ENCODE results near the gene TCF7L1. TPM values are rescaled to one million over a fixed set of nuclear protein-coding genes. Genes with fewer than 3 reads are reported as not detected.
"Not testable (repeated sequence)": the region's sequence is repeated elsewhere in the genome, so short reads cannot be mapped to it uniquely, and the experiment has no call there.

TCF7L1 gene
- polyA plus RNA-seq (ENCODE audit: insufficient read length in 3 of 3): 10 to 100 TPM; 39.7 to 44.7 (median 42.9) TPM

DNA sequence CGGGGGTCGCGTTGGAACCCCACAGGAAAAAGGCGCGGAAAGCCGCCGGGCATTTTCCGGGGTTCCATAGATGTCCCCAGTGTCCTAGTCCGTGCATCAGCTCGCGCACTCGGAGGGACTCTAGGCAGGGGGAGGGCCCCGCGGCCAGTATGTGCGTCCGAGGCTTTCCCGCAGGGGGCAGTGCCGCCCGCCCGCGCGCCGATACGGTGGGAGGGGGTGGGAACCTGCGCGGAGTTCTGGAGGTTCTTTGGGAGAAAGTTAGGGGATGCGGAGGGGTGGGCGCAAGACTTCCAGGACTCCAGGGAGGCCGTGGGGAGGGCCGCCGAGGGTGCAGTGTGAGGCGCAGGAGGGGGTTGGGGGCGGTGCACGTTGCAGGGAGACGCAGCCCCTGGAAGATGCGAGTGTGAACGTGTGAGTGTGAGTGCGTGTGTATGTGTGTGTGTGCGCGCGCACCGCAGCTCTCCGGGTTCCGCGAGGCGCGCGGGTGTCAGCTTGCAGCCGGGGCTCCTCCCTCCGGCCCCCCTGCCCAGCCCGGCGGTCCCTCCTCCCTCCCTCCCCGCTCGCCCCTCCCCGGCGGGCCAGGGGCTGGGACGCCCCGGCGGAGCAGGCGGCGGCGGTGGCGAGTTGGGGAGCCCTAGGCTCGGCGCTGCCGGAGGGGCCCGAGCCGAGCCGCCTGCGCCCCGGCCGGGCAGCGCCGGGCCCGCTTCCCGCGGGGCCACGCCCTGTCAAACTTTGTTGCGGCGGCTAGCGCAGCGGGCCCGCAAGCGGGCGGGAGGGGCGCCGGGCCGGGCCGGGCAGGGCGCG lies at the start of gene TCF7L1:
Gene TCF7L1 (plus strand): TSS at position 559 of the 804 bp plus-strand sequence. CDS start 293 bp downstream, outside the sequence.
- peak in 2 of 3 donors; percentile 83 to 89 for DNase-seq (ENCODE audit: low read depth in 3 of 3, low spot score in 2 of 3)

DNA sequence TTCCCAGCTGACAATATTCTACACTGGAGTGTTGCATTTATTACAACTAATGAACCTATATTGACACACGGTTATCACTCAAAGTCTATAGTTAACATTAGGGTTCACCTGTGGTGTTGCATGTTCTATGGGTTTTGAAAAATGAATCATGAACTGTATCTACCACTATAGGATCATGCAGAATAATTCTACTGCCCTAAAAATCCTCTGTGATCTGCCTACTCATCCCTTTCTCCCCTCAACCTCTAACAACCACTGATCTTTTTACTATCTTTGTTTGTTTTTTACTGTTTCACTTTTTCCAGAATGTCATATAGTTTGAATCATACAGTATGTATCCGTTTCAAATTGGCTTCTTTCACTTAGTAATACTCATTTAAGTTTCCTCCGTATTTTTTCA lies 47.6 kb upstream of the TCF7L1 start:
- DNase-seq (ENCODE audit: low read depth in 3 of 3, low spot score in 2 of 3): no peak

DNA sequence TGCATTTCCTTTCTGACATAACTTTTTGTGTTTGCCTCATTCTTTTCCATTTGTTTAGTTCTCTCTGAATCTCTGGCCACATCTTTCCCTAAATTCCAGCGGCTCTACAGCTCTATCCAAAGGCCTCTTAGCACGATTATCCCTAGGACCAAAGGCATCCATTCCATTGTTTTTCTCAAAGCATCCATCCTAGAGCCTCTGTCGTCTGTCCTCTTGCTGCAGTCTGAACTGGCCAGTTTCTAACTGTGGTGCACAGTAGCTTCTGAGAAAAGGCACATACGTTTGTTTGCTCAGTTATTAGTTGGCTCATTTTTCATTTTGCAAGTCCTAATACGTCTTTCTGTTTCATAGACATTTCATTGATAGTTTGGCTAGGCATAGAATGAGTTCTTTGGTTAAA lies 45.7 kb upstream of the TCF7L1 start:
- DNase-seq (ENCODE audit: low read depth in 3 of 3, low spot score in 2 of 3): no peak

GRCh38 chr2:85088921-85089320 lies 44.3 kb upstream of the TCF7L1 start:
- no peak for DNase-seq (ENCODE audit: low read depth in 3 of 3, low spot score in 2 of 3)

DNA sequence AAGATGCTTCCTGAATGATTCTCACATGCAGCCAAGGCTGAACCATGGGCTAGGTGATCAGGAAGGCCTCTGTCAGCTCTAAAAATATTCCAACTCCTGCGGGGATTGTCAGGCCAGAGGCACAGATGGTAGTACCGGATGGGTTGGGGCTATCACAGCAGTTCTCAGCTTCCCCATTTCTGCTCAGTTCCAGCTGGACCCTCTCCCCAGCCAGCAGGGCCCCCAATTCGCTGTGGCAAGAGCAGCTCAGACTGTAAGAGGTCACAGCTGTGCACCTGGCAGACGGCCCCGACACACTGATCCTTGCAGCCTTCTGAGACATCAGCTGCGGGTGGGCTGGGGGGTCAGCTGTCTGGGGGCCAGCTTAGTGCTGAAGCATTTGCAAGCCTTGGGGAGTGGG lies 43.6 kb upstream of the TCF7L1 start:
- DNase-seq (ENCODE audit: low read depth in 3 of 3, low spot score in 2 of 3): no peak

- DNase-seq (ENCODE audit: low read depth in 3 of 3, low spot score in 2 of 3): no peak
Measured at GRCh38 chr2:85091838-85092237, 41.4 kb upstream of the TCF7L1 start.

DNA sequence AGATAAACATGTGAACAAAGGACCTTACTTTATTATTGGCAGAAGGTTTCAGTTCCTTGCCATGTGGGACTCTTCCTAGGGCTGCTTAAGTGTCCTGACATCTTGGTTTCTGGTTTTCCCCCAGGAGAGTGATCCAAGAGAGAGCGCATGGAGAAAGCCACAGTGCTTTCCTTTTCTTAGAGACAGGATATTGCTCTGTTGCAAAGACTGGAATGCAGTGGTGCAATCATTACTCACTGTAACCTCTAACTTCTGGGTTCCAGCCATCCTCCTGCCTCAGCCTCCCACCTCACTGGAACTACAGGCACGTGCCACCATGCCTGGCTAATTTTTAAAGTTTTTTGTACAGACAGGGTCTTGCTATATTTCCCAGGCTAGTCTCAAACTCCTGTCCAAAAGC lies 38.1 kb upstream of the TCF7L1 start:
- no peak for DNase-seq (ENCODE audit: low read depth in 3 of 3, low spot score in 2 of 3)

GRCh38 chr2:85096616-85097015 lies 36.6 kb upstream of the TCF7L1 start:
- DNase-seq (ENCODE audit: low read depth in 3 of 3, low spot score in 2 of 3): no peak

GRCh38 chr2:85104228-85104627 lies 29.0 kb upstream of the TCF7L1 start:
- no peak for DNase-seq (ENCODE audit: low read depth in 3 of 3, low spot score in 2 of 3)

GRCh38 chr2:85106489-85107180 lies 26.6 kb upstream of the TCF7L1 start:
- DNase-seq (ENCODE audit: low read depth in 3 of 3, low spot score in 2 of 3): no peak

- DNase-seq (ENCODE audit: low read depth in 3 of 3, low spot score in 2 of 3): no peak
Measured at GRCh38 chr2:85110991-85111560, 22.1 kb upstream of the TCF7L1 start.

DNA sequence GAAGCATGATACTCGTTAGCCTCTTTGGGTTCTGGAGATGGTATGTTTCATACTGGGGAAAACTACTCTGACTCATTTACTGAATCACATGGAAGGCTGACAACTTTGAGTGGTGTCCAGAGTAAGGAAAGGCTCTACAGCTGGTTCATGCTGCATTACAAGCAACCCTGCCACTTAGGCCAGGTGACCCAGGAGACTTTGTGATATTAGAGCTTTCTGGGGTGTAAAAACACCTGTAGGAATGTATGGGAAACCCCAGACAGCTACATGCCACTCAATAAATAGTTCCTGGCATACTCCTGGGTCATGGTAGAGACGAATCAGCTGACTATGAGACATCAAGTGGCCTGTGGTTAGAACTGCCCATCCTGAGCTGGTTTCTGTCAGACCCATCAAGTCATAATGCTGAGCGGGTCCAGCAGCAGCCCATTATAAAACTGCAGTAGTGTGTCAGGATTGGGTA lies 21.3 kb upstream of the TCF7L1 start:
- no peak for DNase-seq (ENCODE audit: low read depth in 3 of 3, low spot score in 2 of 3)

DNA sequence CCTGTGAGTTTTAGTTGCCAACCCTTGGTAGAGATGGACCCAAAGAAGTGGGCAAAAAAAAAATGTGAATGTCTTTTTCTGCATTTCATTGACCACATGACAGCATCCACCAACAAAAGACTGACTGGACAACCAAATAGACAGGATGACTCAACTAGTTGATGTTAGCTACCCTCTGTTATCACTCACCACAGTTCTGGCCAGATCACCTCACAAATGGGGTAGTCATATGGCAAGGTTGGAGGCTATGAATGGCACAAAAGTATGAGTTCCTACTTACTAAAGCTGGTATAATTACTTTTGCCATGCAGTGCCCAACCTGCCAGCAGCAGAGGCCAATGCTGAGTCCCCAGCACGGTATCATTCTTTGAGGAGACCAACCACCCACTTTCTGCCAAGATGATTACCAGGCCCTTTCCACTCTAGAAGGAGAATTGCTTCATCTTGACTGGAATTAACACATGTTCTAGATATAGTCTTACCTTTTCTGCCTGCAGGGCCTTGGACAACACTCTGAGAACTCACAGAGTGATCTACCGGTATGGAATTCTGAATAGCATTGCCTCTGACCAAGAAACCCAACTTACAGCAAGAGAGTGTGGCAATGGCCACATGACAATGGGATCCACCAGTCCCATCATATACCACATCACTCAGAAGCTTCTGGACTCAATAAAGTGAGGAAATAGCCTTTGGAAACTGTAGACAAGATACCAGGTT lies 20.1 kb upstream of the TCF7L1 start:
- DNase-seq (ENCODE audit: low read depth in 3 of 3, low spot score in 2 of 3): no peak

GRCh38 chr2:85114586-85115330 lies 18.4 kb upstream of the TCF7L1 start:
- no peak for DNase-seq (ENCODE audit: low read depth in 3 of 3, low spot score in 2 of 3)

DNA sequence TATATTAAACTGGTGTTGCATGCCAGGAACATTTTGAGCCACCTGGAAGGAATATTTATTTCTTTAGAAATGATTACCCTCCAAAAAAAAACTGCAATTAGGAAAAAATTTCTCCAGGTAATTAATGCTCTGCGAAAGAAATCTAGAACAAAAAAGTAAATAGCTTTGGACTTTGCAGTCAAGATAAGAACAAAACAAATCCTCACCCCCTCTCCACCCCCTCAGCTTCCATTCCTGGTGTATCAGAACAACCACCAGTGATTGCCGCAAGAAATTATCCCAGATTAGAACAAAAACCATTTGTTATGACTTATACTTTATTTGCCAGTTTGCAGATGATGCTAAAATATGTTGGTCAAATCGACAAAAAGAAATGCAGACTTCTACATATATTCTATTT lies 17.0 kb upstream of the TCF7L1 start:
- no peak for DNase-seq (ENCODE audit: low read depth in 3 of 3, low spot score in 2 of 3)

GRCh38 chr2:85119900-85120299 lies 13.3 kb upstream of the TCF7L1 start:
- DNase-seq (ENCODE audit: low read depth in 3 of 3, low spot score in 2 of 3): no peak

GRCh38 chr2:85120363-85120762 lies 12.8 kb upstream of the TCF7L1 start:
- no peak for DNase-seq (ENCODE audit: low read depth in 3 of 3, low spot score in 2 of 3)

DNA sequence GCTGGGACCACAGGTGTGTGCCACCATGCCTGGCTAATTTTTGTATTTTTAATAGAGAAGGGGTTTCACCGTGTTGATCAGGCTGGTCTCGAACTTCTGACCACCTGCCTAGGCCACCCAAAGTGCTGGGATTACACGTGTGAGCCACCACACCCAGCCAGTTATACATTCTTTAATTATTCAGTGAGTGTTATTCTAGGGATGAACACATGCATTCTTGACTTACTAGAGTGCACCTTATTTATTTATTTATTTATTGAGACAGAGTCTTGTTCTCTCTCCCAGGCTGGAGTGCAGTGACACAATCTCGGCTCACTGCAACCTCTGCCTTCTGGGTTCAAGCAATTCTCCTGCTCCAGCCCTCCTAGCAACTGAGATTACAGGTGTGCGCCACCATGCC lies 6.7 kb upstream of the TCF7L1 start:
- not testable (repeated sequence) for DNase-seq (ENCODE audit: low read depth in 3 of 3, low spot score in 2 of 3)

DNA sequence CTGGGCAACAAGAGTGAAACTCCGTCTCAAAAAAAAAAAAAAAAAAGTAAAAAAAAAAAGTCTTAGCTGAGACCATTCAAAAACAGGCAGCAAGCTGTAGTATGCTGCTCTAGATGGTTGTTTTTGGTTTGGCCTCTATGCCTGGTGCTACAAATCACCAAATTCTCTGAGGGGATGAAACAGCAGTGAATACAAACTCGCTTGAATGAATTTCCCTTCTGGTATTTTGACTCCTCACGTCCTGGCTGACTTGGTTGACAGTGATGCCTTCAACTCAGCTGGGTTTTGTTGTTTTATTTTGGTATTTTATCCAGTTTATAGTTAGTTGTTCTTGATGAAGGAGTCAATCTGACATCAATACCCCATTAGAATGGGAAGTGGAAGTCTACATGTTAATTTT lies 3.3 kb upstream of the TCF7L1 start:
- no peak for DNase-seq (ENCODE audit: low read depth in 3 of 3, low spot score in 2 of 3)

GRCh38 chr2:85130407-85130806 lies 2.8 kb upstream of the TCF7L1 start:
- DNase-seq (ENCODE audit: low read depth in 3 of 3, low spot score in 2 of 3): no peak
